Smooth muscle cell (in vitro differentiated cells): Measurements from ENCODE around the gene ATF6. TPM values are rescaled to one million over a fixed set of nuclear protein-coding genes. Genes with fewer than 3 reads are reported as not detected.

Source experiments
- DNase-seq: peaks from one replicate; lab custom pipeline; 2025; ENCODE audit not compliant: unreplicated experiment; lab: John Stamatoyannopoulos, UW
- H2AFZ ChIP-seq: fragments of 200-600 bp; sonication (generic); 2 replicates; pipeline ENCODE4 v1.6.0; 2016; ENCODE audit warnings: antibody characterized with exemption, low read depth, mild to moderate bottlenecking
- H3F3A ChIP-seq: fragments of 200-600 bp; sonication (generic); 2 replicates; pipeline ENCODE4 v1.6.0; 2017; ENCODE audit warnings: antibody characterized with exemption, low read depth
- H3K27ac ChIP-seq: fragments of 200-600 bp; sonication (generic); 2 replicates; pipeline ENCODE4 v1.5.1; 2016; ENCODE audit warnings: low read depth, mild to moderate bottlenecking
- H3K27me3 ChIP-seq: fragments of 200-600 bp; sonication (generic); 2 replicates; pipeline ENCODE4 v1.6.1; 2016; ENCODE audit warnings: low read depth, mild to moderate bottlenecking
- H3K36me3 ChIP-seq: fragments of 200-600 bp; sonication (generic); 2 replicates; pipeline ENCODE4 v1.5.1; 2016; ENCODE audit warnings: low read depth
- H3K4me1 ChIP-seq: fragments of 200-600 bp; sonication (generic); 2 replicates; pipeline ENCODE4 v1.5.1; 2016; ENCODE audit warnings: low read depth
- H3K4me2 ChIP-seq: fragments of 200-600 bp; sonication (generic); 2 replicates; pipeline ENCODE4 v1.6.0; 2016; ENCODE audit warnings: mild to moderate bottlenecking
- H3K4me3 ChIP-seq: fragments of 200-600 bp; sonication (generic); 2 replicates; pipeline ENCODE4 v1.5.1; 2016; ENCODE audit warnings: mild to moderate bottlenecking
- H3K79me2 ChIP-seq: fragments of 200-600 bp; sonication (generic); 2 replicates; pipeline ENCODE4 v1.6.0; 2016; ENCODE audit warnings: low read depth, mild to moderate bottlenecking
- H3K9ac ChIP-seq: fragments of 200-600 bp; sonication (generic); 2 replicates; pipeline ENCODE4 v1.6.0; 2016; ENCODE audit warnings: low read depth
- H3K9me3 ChIP-seq: fragments of 200-600 bp; sonication (generic); replicated peaks from 2 replicates; pipeline ENCODE4 v1.5.1; 2016; ENCODE audit warnings: low read depth
- H4K20me1 ChIP-seq: fragments of 200-600 bp; sonication (generic); 2 replicates; pipeline ENCODE4 v1.6.0; 2016; ENCODE audit warnings: low read depth
- CTCF ChIP-seq: fragments of 200-600 bp; sonication (generic); IDR thresholded peaks from 2 replicates; pipeline ENCODE4 v1.5.1; 2017; ENCODE audit warnings: borderline replicate concordance, mild to moderate bottlenecking, antibody characterized with exemption; ENCODE audit not compliant: insufficient read depth, poor library complexity, severe bottlenecking
- WGBS: methylation state at CpG from one replicate; pipeline ENCODE4 v1.1.7; 2016; ENCODE audit warnings: low lambda C conversion rate; 5-methylcytosine and 5-hydroxymethylcytosine counted together
- polyA plus RNA-seq: library from polyadenylated mRNA; unstranded; fragments of >200 nt; fragmentation: Nextera tagmentation; extraction: Ambion mirVana; gene quantifications from 2 replicates; pipeline ENCODE4 v1.2.1, GENCODE V29; 2016
- total RNA-seq: library from RNA; depleted of rRNA; stranded (reverse); fragments of >200 nt; gene quantifications from 2 replicates; pipeline ENCODE4 v1.2.3, GENCODE V29; 2014

Gene ATF6
- total and polyA plus RNA-seq, 2 experiments from 2014 or later = 7.8 to 22.9 TPM

GRCh38 chr1:161953256-161953920, 187.3 kb downstream of the ATF6 start:
- Histone ChIP-seq H2AFZ (no peak overlapping the region), H3K27me3 (no peaks in the 10 kb centered on the region), H3K79me2 (no peaks in the 10 kb centered on the region), H4K20me1 (no peaks in the 10 kb centered on the region), H3K4me2 (no peak overlapping the region), H3F3A (no peaks in the 10 kb centered on the region), H3K9ac (no peak overlapping the region), H3K4me1 (no peaks in the 10 kb centered on the region), H3K36me3 (no peaks in the 10 kb centered on the region), H3K4me3 (no peak overlapping the region), H3K27ac (peak overlapping the region; percentile 46), H3K9me3 (no peaks in the 10 kb centered on the region)
- no peak for DNase-seq
- WGBS = 74% methylated on average over 5 of the region's 5 CpGs
- TF ChIP-seq CTCF = no peak

- 77% methylated on average over 2 of the region's 2 CpGs for WGBS
- H3K79me2 ChIP-seq = no peaks in the 10 kb centered on the region
- H3K4me2 ChIP-seq = peak overlapping the region; percentile 18
- no peaks in the 10 kb centered on the region for H3K36me3 ChIP-seq
- no peak overlapping the region for H2AFZ ChIP-seq
- TF ChIP-seq CTCF = no peak
- H3K4me3 ChIP-seq = no peak overlapping the region
- H3F3A ChIP-seq = no peaks in the 10 kb centered on the region
- H3K27me3 ChIP-seq = no peaks in the 10 kb centered on the region
- no peak for DNase-seq
- H4K20me1 ChIP-seq = no peaks in the 10 kb centered on the region
- peak overlapping the region; percentile 46 for H3K27ac ChIP-seq
- peak overlapping the region; percentile 0 for H3K9ac ChIP-seq
- H3K9me3 ChIP-seq = no peaks in the 10 kb centered on the region
- no peaks in the 10 kb centered on the region for H3K4me1 ChIP-seq
Measured at GRCh38 chr1:161954050-161954449, 187.9 kb downstream of the ATF6 start.

GRCh38 chr1:161954466-161954865, 188.3 kb downstream of the ATF6 start:
- Histone ChIP-seq H2AFZ (no peak overlapping the region), H3K4me1 (no peaks in the 10 kb centered on the region), H3K27me3 (no peaks in the 10 kb centered on the region), H3K4me3 (no peak overlapping the region), H3K9me3 (no peaks in the 10 kb centered on the region), H3K79me2 (no peaks in the 10 kb centered on the region), H3K27ac (peak overlapping the region; percentile 46), H3K9ac (peak overlapping the region; percentile 40), H4K20me1 (no peaks in the 10 kb centered on the region), H3F3A (no peaks in the 10 kb centered on the region), H3K36me3 (no peaks in the 10 kb centered on the region), H3K4me2 (peak overlapping the region; percentile 18)
- no peak for DNase-seq
- no peak for TF ChIP-seq CTCF

GRCh38 chr1:161955606-161956005, 189.5 kb downstream of the ATF6 start:
- no peak for DNase-seq
- Histone ChIP-seq H3K79me2 (no peaks in the 10 kb centered on the region), H3K9me3 (no peaks in the 10 kb centered on the region), H2AFZ (no peak overlapping the region), H3K4me2 (no peak overlapping the region), H3K27ac (no peak overlapping the region), H3K36me3 (no peaks in the 10 kb centered on the region), H4K20me1 (no peaks in the 10 kb centered on the region), H3K4me1 (no peaks in the 10 kb centered on the region), H3K9ac (no peak overlapping the region), H3F3A (no peaks in the 10 kb centered on the region), H3K27me3 (no peaks in the 10 kb centered on the region), H3K4me3 (no peak overlapping the region)
- WGBS = 79% methylated on average over 2 of the region's 2 CpGs
- no peak for TF ChIP-seq CTCF
